ENCODE results near the gene PSMB4.
"Not testable (repeated sequence)": the region's sequence is repeated elsewhere in the genome, so short reads cannot be mapped to it uniquely, and the experiment has no call there.

Gene PSMB4

DNA sequence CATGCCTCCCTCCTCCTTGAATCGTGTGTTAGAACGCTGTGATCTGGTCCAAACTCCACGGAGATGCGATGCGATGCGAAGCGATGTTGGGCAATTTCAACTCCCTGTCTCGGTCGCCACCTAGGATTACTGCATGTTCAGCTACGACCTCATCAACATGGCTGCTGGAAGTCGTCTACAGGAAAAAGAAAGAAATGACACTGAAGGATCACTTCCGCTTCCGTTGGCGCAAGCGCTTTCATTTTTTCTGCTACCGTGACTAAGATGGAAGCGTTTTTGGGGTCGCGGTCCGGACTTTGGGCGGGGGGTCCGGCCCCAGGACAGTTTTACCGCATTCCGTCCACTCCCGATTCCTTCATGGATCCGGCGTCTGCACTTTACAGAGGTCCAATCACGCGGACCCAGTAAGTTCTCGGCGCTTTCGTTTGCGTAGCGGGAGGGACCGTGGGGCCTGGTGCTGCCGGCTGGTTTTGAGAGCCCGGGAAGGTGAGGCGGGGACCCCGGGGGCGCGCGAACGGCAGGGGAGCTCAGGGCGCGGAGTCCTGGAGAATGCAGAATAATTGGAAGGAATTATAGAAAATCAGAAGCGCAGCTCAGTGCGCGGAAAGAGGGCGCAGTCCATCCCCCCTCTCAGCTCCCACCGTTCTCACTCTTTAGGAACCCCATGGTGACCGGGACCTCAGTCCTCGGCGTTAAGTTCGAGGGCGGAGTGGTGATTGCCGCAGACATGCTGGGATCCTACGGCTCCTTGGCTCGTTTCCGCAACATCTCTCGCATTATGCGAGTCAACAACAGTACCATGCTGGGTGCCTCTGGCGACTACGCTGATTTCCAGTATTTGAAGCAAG lies at the start of gene PSMB4:
Gene PSMB4, plus strand, starts transcription at position 250 of the 848 bp plus-strand sequence. Its CDS starts 15 bp downstream, at position 265.
- DNase-seq, result no peak

DNA sequence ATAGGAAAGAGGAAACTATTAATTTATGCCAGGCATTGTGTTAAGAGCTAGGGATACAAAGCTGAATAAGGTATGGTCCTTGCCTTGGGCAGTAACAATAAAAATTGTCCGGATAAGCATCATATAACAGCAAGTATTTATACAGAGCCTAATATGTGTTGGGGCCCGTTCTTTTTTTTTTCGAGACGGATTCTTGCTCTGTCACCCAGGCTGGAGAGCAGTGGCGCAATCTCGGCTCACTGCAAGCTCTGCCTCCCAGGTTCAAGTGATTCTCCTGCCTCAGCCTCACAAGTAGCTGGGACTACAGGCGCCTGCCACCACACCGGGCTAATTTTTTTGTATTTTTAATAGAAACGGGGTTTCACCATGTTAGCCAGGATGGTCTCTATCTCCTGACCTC lies 49.0 kb upstream of the PSMB4 start:
- DNase-seq, result not testable (repeated sequence)

DNA sequence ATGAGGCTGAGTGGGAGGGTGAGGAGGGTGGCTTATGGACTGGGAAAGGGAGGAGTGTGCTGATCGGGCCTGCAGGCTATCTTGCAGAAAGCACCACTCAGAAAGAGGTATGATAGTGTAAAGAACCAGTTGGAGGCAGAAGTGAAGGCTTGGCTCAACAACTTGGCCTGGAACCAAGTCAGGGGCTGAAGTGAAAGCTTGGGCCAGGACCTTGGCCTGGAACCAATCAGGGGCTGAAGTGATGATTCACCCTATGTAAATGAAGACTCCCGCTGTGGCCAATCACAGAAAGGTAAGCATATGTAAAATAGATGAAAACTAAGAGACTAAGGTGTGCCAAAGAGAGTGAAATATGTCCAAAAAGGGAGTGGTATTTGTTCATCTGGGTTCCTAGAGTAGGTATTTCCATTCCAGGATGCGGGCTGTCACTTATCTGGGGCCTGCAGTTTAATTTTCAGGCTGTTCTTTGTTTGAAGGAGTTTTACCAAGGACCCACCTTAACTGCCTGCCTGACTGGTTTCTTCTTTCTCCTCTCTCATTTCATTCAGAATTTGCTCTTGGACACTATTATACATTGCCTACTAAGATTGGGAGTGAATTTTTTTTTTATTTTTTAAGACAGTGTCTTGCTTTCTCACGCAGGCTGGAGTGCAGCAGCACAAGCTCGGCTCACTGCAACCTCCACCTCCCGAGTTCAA lies 47.2 kb upstream of the PSMB4 start:
- no peak for DNase-seq

DNA sequence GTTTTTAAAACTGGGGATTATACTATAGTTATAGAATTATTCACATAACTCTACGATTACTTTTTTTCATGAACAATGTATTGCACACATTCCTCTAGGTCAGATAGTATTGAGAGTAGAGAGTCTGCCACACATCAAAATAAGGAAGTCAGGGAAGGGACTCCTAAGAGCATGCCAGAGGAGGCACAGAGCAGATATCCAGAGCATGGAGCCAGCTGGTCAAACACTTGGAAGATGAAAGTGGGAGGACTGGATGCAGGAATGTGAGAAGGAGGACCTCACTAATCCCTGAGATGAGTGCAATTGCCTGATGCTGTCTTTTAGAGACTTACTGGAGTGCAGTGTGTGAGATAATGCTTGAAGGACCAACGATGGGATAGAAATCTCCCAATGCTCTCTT lies 42.7 kb upstream of the PSMB4 start:
- DNase-seq, result no peak

DNA sequence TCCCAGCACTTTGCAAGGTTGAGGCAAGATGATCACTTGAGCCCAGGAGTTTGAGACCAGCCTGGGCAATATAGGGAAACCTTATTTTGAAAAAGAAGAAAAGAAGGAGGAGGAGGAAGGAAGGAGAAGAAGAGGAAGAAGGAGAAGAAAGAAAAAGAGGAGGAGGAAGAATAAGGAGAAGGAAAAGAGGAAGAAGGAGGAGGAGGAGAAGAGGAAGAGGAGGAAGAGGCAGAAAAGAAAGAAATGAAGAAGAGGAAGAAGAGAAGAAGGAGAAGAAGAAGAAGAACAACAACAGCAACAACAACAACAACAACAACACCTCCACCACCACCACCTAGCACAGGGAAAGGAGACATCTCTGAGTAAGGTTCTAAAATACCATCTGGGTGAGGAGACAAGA lies 37.5 kb upstream of the PSMB4 start:
- no peak for DNase-seq

DNA sequence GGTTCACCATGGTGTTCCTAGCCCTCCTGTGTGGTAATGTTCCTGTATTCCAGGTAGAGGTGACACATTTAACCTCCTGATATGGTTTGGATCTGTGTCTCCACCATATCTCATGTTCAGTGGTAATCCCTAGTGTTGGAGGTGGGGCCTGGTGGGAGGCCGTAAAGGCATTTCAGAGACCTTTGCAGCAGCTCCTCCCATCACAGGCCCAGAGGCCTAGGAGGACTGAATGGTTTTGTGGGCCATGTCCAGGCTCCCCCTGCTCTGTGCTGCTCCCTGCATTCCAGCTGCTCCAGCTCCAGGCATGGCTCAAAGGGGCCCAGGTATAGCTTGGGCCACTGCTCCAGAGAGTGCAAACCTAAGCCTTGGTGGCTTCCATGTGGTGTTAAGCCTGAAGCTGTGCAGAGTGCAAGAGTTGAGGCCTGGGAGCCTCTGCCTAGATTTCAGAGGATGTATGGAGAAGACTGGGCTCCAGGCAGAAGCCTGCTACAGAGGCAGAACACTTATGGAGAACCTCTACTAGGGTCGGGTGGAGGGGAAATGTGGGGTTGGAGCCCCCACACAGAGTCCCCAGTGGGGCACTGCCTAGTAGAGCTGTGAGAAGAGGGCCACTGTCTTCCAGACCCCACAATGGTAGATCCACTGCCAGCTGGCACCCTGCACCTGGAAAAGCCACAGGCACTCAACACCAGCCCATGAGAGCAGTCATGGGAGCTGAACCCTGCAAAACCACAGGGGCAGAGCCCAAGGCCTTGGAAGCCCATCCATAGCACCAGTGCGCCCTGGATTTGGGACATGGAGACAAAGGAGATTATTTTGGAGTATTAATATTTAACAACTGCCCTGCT lies 36.8 kb upstream of the PSMB4 start:
- DNase-seq, result no peak

DNA sequence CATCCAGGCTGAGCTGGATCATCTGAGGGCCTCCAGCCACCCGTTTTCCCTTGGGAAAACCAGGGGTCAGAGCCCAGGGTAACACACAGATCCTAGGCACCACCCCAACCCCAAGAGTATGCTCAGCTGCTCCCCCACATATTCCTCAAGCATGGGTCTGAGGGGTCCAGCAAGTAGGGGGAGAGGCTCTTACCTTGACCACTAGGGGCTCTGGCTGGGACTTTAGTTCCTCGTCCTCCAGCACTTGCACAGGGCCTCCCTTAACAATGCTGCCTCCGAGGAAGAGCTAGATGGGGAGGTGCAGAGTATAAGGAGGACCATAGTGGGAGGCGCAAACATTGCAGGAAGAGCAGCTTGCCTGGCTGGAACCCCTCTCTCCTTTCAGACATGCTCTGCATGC lies 34.4 kb upstream of the PSMB4 start:
- no peak for DNase-seq

DNA sequence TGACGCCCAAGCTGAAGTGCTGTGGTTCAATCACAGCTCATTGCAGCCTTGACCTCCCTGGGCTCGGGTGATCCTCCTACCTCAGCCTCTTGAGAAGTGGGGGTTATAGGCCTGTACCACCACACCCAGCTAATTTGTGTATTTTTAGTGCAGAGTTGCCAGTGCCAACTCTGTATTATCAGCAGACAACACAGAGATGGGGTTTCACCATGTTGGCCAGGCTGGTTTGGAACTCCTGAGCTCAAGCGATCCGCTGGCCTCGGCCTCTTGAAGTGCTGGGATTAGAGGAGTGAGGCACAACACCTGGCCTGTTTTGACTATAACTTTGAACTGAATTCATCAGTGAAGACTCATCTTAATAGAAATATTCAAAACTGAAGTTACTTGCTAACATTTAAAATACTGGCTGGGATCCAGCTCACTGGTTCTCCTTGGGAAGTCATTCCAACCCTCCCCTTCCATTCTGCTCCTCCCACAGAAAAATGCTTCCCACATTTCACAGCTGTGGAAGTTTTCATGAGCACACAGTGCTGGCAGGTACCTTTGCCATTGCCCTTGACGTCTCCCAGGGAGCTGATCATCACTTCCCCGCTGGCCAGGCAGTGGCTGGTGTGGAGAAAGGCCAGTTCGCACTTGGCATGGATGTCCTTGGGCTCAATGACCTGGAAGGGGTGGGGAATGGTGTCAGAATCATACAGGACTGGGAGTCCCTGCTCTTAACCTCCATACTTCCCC lies 31.5 kb upstream of the PSMB4 start:
- no peak for DNase-seq

DNA sequence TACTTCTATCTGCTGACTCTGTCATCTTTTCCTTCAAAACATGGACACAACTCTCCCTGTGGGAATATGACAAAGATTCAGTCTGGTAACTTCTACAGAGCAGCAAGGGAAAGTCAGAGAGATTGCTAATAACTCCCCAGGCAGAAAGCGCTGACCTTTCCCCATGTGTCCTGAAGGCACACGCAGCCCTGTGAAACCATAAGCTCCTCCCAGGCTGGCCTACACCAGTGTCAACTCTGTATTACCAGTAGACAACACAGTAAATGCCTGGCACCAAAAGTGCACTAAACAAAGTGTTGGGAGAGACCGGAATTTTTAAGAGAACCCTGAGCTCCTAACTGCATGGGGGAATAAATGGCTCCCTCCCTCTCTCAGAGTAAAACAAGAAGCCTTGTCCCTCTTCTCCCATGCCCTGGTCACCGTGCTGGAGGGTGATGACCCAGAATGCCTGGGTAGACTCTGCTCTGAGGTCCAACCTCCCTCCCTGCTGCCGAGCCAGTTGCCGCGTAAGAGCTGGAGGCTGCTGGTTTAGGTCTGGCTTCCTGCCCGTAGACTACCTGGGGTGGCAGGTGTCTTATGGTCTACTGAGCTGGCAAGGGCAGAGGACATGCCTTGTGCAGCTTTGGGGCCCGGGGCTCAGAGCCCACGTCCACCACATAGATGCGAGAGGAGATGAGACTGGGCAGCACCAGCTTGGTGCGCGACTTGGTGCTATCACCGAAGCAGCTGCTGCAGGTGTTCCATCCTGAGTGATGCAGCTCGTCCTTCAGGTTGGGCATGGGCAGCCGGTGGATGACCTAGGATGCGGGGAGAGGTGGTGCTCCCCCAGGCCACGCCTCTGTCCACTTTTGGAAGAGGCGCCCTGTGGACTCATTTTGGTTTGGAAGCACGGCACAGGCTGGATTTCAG lies 30.7 kb upstream of the PSMB4 start:
- no peak for DNase-seq

DNA sequence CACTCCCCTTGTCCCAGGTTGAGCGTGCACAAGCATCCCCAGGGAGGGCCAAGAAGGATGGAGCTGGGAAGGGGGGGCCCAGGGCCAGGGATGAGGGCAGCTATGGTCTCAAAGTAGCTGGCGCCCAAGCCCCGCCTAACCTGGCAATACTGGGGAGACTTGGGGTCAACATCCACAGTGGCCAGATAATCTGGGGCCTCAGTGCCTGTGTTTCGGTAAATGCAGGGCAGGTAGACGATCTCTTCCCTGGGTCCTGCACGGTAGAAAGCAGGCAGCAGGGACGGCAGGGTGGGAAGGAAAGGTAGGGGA lies 30.1 kb upstream of the PSMB4 start:
- DNase-seq, result no peak

DNA sequence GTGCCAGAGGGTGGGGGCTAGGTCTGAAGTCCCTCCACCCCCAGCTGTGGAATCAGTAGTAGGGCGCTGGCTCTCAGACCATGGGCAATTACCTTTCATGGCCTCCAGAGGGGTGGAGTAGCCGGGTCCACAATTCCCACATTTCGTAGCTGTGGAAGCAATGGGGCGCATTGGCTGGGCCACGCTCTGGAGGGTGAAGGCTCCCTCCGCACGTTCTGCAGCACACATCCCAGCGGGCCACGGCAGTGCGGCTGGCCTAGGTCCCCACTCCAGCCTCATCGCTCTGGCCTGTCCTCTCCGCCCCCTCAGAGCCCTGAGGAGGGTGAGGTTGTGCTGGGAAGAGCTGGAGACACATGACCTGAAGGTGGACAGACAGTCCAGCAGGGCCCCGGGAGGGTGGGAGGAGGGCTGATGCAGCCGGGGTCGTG lies 29.7 kb upstream of the PSMB4 start:
- no peak for DNase-seq

DNA sequence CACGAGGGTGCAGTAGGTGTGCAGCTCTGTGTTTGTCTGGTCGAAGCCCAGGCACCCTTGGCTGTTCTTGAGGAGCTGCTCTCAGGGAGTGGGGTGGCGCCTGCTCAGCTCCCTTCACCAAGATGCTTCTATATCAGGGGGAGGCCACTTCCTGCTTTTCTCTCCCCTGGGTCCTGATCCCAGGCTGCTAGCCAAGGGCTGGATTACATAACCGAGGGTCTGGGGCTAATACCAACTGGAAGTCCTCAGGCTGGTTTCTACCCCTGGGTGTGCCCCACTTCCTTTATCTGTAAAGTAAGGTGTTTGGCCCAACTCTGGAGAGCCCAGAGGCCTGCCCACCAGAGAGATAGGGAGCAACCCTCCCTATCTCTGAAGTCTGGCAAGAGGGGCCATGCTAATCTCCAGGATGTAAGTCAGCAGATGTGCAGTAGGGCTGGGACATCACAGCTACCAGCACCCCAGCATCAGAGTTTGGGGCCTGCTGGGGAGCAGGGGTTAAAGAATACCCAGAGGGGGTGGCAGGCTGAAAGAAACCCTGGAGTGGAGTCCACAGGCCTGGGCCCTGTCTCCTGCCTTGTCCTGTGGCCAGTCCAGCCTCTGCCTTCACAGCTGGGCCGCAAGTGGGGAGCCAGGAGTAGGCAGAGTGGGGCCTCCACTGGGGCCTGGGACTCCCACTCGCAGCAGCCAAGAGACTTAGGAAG lies 29.0 kb upstream of the PSMB4 start:
- DNase-seq, result no peak

DNA sequence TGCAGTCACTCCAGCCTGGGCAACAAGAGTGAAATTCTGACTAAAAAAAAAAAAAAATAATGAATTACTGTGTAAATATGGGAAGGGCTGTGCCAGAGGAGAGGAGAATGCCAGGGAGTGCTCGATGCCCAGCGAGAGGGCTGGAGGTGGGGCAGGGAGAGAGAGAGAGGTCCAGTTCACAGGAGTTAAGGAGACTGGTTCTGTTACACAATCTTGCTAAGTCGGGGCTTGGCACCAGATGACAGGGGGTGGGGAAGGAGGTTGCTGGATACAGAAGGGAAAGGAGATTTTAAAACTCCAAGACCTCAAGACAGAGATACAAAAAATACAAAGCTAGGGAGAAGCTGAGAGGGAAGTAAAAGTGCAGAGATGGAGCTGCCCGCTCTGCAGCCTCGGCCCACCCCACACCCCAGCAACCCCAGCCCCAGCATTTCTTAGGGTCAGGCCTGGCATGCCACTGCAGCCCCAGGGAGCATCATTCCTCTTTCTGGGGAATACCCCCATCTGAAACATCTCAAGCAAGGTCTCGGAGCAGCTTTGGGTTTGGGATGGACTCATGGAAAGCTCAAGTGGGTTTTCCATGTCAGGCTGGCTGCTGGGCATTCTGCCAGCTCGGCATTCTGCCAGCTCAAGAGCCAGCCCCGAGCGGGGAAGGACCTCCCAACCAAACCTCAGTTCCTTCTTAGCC lies 27.9 kb upstream of the PSMB4 start:
- no peak for DNase-seq

DNA sequence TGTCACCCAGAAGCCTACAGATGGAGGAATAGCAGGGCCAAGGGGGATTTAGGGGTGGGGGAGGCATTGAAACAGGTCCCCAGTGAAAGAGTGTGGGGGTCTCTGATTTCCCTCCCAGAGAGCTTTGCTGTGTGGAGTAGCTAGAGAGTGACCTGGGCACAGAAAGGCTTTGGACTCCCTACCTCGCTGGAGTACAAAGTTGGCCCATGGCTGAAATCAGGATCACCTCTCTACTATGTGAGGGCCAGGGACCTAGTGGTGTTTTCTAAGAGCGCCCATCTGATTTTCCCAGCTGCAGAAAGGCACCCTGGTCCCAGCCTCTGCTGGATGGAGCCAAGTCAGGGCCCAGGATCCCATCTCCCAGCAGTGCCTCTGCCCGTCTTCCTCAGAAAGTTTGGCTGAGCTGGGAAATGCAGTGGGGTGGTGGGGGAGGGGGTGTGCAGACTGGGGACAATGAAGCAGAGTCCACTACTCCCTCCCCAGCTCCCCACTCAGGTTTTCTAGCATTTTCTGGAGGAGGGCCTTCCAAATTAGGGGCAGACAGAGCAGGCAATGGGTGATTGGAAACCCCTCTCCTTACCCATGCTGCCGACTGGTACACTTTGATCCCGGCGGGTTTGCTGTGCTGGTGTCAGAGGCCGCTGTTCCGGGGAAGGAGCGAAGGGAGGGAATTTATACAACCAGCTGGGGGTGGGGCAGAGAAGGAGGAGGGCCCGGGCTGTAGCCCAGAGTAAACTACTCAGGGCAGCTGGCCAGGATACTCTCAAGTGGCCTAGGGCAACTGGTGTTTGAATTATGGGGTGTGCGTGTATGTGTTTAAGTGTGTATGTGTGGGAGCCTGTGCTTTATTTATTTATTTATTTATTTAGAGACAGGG lies 27.1 kb upstream of the PSMB4 start, which contains the start of gene SELENBP1:
Gene SELENBP1, minus strand, starts transcription at position 648 of the 877 bp plus-strand sequence. Its CDS starts 64 bp downstream, at position 584.
- no peak for DNase-seq

DNA sequence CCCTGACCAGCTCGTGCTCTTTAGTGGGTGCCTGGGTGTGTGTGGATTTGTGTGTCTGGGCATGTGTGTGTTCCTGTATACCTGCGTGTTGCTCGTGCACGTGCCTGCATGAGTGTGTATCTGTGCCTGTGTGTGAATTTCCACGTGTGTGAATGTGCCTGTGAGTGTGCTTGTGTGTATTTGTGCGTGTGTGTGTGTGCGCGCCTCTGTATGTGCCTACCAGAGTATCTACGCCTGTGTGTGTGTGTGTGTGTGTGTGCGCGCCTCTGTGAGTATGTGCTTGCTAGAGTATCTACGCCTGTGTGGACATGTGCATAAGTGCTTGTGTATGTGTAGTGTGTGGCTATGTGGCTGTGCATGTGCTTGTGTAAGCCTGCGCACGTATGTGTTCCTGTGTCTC lies 26.2 kb upstream of the PSMB4 start:
- no peak for DNase-seq

DNA sequence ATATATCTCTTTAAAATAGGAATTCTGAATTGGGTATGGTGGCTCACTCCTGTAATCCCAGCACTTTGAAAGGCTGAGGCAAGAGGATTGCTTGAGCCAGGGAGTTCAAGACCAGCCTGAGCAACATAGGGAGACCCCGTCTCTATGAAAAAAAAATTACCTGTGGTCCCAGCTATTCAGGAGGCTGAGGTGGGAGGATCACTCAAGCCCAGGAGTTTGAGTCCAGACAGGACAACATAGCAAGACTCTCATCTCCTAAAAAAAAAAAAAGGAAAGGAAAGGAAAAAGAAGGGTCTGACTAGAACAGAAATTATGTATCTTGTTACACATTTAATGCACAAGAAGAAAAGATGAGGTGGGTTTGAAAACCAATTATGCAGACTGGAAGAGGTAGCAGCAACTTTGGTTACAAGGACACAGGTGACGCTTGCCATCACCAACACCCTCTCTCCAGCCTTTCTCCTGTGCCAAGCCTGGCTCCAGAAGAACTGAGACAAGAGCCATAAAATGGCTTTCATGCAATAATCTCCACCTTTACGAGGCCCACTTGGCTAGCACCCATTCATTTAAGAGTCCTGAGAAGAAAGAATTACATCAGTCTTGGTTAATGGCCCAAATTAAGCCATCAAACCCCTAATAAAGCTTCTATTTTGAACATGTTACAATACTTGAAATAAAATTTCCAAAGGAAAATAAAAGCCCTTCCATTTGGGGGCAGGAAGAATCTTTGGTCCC lies 22.1 kb upstream of the PSMB4 start:
- no peak for DNase-seq

DNA sequence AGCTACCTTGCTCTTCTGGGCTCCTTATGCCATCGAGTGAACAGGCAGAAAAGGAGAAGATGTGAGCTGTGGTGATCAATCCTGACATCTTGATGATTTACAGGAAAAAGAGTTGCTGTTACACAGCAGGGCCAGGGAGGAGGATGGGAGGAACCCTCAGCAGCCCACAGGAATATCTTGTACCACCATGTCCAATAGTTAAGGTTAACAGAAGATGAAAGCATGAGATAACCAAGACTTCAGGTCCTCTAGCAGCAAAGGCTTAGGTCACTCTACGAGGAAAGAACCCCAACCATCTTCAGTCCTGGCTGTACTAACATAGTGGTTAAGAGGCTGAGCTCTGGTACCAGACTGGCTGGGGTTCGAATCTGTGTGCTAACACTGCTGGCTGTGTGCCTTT lies 14.8 kb upstream of the PSMB4 start:
- no peak for DNase-seq

DNA sequence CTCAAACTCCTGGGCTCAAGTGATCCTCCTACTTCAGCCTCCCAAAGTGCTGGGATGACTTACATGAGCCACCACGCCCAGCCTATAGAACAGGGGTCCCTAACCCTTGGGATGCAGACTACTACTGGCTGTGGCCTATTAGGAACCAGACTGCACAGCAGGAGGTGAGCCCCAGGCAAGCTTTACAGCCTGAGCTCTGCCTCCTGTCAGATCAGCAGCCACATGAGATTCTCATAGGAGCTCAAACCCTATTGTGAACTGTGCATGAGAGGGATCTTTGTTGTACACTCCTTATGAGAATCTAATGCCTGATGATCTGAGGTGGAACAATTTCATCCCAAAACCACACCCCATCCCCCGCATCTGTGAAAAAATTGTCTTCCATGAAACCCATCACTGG lies 13.4 kb upstream of the PSMB4 start:
- no peak for DNase-seq
